Measurements from ENCODE around the gene FEN1. TPM values are rescaled to one million over a fixed set of nuclear protein-coding genes. Genes with fewer than 3 reads are reported as not detected.

Gene FEN1
- total and polyA plus RNA-seq, 2 of the 13 experiments (the other 11 are each of a cell fraction or from before 2014, with no cell fraction given), result 12.4 to 102 TPM

DNA sequence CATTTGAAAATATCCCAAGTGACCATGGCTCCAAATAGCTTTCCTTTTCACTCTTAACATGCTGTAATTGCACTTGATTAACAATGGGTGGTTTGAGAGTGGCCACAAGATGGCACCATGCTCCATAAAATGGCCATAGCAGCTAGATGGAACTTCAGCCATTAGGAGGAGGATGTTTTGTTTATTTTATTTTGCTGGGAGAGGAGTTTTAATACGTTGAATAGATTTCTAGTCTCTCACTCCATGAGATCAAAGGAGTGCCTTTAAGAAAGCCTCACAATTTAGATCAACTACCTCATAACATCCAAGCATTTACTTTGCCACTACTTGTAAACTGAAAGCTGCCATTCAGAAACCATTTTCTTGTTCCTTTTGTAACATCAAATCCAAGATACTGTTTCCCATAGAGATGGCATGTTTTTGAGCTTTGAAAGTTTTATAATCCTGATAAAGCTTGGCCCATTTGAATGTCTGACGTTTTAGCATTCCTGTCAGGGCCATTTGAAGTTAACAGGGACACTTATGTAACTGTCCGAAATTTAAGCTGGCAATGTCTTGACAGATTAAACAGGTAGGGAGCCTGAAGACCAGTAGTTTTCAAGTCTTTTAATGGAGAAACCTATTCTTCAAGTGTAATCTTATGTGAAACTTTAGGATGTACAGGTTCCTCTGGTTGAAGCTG is 4.7 kb downstream of the FEN1 start (continued):
- TF ChIP-seq, protein P1, sequence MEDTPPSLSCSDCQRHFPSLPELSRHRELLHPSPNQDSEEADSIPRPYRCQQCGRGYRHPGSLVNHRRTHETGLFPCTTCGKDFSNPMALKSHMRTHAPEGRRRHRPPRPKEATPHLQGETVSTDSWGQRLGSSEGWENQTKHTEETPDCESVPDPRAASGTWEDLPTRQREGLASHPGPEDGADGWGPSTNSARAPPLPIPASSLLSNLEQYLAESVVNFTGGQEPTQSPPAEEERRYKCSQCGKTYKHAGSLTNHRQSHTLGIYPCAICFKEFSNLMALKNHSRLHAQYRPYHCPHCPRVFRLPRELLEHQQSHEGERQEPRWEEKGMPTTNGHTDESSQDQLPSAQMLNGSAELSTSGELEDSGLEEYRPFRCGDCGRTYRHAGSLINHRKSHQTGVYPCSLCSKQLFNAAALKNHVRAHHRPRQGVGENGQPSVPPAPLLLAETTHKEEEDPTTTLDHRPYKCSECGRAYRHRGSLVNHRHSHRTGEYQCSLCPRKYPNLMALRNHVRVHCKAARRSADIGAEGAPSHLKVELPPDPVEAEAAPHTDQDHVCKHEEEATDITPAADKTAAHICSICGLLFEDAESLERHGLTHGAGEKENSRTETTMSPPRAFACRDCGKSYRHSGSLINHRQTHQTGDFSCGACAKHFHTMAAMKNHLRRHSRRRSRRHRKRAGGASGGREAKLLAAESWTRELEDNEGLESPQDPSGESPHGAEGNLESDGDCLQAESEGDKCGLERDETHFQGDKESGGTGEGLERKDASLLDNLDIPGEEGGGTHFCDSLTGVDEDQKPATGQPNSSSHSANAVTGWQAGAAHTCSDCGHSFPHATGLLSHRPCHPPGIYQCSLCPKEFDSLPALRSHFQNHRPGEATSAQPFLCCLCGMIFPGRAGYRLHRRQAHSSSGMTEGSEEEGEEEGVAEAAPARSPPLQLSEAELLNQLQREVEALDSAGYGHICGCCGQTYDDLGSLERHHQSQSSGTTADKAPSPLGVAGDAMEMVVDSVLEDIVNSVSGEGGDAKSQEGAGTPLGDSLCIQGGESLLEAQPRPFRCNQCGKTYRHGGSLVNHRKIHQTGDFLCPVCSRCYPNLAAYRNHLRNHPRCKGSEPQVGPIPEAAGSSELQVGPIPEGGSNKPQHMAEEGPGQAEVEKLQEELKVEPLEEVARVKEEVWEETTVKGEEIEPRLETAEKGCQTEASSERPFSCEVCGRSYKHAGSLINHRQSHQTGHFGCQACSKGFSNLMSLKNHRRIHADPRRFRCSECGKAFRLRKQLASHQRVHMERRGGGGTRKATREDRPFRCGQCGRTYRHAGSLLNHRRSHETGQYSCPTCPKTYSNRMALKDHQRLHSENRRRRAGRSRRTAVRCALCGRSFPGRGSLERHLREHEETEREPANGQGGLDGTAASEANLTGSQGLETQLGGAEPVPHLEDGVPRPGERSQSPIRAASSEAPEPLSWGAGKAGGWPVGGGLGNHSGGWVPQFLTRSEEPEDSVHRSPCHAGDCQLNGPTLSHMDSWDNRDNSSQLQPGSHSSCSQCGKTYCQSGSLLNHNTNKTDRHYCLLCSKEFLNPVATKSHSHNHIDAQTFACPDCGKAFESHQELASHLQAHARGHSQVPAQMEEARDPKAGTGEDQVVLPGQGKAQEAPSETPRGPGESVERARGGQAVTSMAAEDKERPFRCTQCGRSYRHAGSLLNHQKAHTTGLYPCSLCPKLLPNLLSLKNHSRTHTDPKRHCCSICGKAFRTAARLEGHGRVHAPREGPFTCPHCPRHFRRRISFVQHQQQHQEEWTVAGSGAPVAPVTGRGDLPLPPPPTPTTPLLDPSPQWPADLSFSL (CRISPR knock-in tag; IDR thresholded peaks at IDR 0.05), result no peak
- TF ChIP-seq WIZ (CRISPR knock-in tag; IDR thresholded peaks at IDR 0.05) (no peak), YY1 (IDR thresholded peaks at IDR 0.05; ENCODE audit: insufficient read depth, insufficient replicate concordance, low read depth, low read length) (peak; percentile 35), FOXC1 (CRISPR knock-in tag; IDR thresholded peaks at IDR 0.05; ENCODE audit: borderline replicate concordance) (no peak), ZNF782 (CRISPR knock-in tag; IDR thresholded peaks at IDR 0.05; ENCODE audit: borderline replicate concordance) (no peak)
- TF ChIP-seq, protein P2, sequence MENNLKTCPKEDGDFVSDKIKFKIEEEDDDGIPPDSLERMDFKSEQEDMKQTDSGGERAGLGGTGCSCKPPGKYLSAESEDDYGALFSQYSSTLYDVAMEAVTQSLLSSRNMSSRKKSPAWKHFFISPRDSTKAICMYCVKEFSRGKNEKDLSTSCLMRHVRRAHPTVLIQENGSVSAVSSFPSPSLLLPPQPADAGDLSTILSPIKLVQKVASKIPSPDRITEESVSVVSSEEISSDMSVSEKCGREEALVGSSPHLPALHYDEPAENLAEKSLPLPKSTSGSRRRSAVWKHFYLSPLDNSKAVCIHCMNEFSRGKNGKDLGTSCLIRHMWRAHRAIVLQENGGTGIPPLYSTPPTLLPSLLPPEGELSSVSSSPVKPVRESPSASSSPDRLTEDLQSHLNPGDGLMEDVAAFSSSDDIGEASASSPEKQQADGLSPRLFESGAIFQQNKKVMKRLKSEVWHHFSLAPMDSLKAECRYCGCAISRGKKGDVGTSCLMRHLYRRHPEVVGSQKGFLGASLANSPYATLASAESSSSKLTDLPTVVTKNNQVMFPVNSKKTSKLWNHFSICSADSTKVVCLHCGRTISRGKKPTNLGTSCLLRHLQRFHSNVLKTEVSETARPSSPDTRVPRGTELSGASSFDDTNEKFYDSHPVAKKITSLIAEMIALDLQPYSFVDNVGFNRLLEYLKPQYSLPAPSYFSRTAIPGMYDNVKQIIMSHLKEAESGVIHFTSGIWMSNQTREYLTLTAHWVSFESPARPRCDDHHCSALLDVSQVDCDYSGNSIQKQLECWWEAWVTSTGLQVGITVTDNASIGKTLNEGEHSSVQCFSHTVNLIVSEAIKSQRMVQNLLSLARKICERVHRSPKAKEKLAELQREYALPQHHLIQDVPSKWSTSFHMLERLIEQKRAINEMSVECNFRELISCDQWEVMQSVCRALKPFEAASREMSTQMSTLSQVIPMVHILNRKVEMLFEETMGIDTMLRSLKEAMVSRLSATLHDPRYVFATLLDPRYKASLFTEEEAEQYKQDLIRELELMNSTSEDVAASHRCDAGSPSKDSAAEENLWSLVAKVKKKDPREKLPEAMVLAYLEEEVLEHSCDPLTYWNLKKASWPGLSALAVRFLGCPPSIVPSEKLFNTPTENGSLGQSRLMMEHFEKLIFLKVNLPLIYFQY (CRISPR knock-in tag; IDR thresholded peaks at IDR 0.05; ENCODE audit: borderline replicate concordance), result no peak
- TF ChIP-seq, protein P3, sequence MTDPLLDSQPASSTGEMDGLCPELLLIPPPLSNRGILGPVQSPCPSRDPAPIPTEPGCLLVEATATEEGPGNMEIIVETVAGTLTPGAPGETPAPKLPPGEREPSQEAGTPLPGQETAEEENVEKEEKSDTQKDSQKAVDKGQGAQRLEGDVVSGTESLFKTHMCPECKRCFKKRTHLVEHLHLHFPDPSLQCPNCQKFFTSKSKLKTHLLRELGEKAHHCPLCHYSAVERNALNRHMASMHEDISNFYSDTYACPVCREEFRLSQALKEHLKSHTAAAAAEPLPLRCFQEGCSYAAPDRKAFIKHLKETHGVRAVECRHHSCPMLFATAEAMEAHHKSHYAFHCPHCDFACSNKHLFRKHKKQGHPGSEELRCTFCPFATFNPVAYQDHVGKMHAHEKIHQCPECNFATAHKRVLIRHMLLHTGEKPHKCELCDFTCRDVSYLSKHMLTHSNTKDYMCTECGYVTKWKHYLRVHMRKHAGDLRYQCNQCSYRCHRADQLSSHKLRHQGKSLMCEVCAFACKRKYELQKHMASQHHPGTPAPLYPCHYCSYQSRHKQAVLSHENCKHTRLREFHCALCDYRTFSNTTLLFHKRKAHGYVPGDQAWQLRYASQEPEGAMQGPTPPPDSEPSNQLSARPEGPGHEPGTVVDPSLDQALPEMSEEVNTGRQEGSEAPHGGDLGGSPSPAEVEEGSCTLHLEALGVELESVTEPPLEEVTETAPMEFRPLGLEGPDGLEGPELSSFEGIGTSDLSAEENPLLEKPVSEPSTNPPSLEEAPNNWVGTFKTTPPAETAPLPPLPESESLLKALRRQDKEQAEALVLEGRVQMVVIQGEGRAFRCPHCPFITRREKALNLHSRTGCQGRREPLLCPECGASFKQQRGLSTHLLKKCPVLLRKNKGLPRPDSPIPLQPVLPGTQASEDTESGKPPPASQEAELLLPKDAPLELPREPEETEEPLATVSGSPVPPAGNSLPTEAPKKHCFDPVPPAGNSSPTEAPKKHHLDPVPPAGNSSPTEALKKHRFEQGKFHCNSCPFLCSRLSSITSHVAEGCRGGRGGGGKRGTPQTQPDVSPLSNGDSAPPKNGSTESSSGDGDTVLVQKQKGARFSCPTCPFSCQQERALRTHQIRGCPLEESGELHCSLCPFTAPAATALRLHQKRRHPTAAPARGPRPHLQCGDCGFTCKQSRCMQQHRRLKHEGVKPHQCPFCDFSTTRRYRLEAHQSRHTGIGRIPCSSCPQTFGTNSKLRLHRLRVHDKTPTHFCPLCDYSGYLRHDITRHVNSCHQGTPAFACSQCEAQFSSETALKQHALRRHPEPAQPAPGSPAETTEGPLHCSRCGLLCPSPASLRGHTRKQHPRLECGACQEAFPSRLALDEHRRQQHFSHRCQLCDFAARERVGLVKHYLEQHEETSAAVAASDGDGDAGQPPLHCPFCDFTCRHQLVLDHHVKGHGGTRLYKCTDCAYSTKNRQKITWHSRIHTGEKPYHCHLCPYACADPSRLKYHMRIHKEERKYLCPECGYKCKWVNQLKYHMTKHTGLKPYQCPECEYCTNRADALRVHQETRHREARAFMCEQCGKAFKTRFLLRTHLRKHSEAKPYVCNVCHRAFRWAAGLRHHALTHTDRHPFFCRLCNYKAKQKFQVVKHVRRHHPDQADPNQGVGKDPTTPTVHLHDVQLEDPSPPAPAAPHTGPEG (CRISPR knock-in tag; IDR thresholded peaks at IDR 0.05), result no peak
